B cell (primary cell): Measurements from ENCODE around the gene SP8. TPM values are rescaled to one million over a fixed set of nuclear protein-coding genes. Genes with fewer than 3 reads are reported as not detected.
"Not testable (repeated sequence)": the region's sequence is repeated elsewhere in the genome, so short reads cannot be mapped to it uniquely, and the experiment has no call there.

ENCODE experiments used
- ATAC-seq: fragments of 200-7000 bp; cut with Tn5 transposase; one replicate; pipeline ENCODE4 v1.10.0; 2021; ENCODE audit warnings: low read depth, mild to moderate bottlenecking, moderate number of reproducible peaks, moderate library complexity
- CTCF ChIA-PET: fragments of 350-600 bp; sonication (Branson Sonifier 250); formaldehyde crosslinking; loops from one replicate; lab custom pipeline; 2021; ENCODE audit warnings: antibody characterized with exemption, inconsistent platforms; lab: Charles Lee
- POLR2A ChIA-PET: fragments of 350-600 bp; sonication (Branson Sonifier 250); formaldehyde crosslinking; loops from one replicate; lab custom pipeline; 2021; ENCODE audit warnings: antibody characterized with exemption; lab: Charles Lee
- DNase-seq: peaks from one replicate; pipeline ENCODE4 v3.0.0; 2013
- H2AFZ ChIP-seq: 2 replicates; pipeline ENCODE4 v1.6.1; 2012; ENCODE audit warnings: mild to moderate bottlenecking, low read depth, low read length; ENCODE audit not compliant: insufficient read depth, poor library complexity, severe bottlenecking
- H3K27ac ChIP-seq, 2 donors: 1 replicate in 1 of 2; 2 replicates in 1 of 2; pipeline ENCODE4 v1.5.1; 2012 to 2013; ENCODE audit warnings: low read length in 2 of 2, mild to moderate bottlenecking in 2 of 2, moderate library complexity in 1 of 2
- H3K27me3 ChIP-seq, 4 experiments: fragments of 200-600 bp in 1 of 4; sonication (generic) in 1 of 4; replicated peaks in 1 of 4; 1 replicate in 2 of 4; 2 replicates in 2 of 4; pipeline versions ENCODE4 v1.6.1 to v1.7.0; 2013 to 2016; ENCODE audit warnings: low read length in 3 of 4, mild to moderate bottlenecking in 2 of 4, mixed read lengths in 1 of 4, moderate library complexity in 1 of 4; ENCODE audit not compliant: insufficient read depth in 4 of 4, control insufficient read depth in 3 of 4; ENCODE audit errors: control extremely low read depth in 1 of 4
- H3K36me3 ChIP-seq, 2 experiments: replicated peaks in 1 of 2; 1 replicate in 1 of 2; 2 replicates in 1 of 2; pipeline versions ENCODE4 v1.6.1 to v1.7.1; 2013; ENCODE audit warnings: low read length in 1 of 2; ENCODE audit not compliant: insufficient read depth in 2 of 2, control insufficient read depth in 1 of 2; ENCODE audit errors: control extremely low read depth in 1 of 2, extremely low read depth in 1 of 2
- H3K4me1 ChIP-seq, 2 donors: fragments of 200-600 bp in 1 of 2; sonication (generic) in 1 of 2; 1 replicate in 1 of 2; 2 replicates in 1 of 2; pipeline versions ENCODE4 v1.5.1 to v1.6.1; 2013 to 2017; ENCODE audit warnings: low read length in 2 of 2; ENCODE audit not compliant: control insufficient read depth in 2 of 2, insufficient read depth in 2 of 2
- H3K4me2 ChIP-seq: replicated peaks from 2 replicates; pipeline ENCODE3; 2012; ENCODE audit warnings: mild to moderate bottlenecking, low read depth, low read length; ENCODE audit not compliant: poor library complexity, severe bottlenecking
- H3K4me3 ChIP-seq, 5 experiments: fragments of 200-600 bp in 1 of 5; sonication (generic) in 1 of 5; 1 replicate in 3 of 5; 2 replicates in 2 of 5; pipeline versions ENCODE4 v1.5.1 to v1.7.0; 2011 to 2016; ENCODE audit warnings: low read length in 4 of 5, mild to moderate bottlenecking in 4 of 5, low read depth in 2 of 5, control low read depth in 1 of 5, moderate library complexity in 1 of 5; ENCODE audit not compliant: insufficient read depth in 1 of 5; ENCODE audit errors: control extremely low read depth in 1 of 5, extremely low read depth in 1 of 5
- H3K79me2 ChIP-seq: fragments of 200-600 bp; sonication (generic); one replicate; pipeline ENCODE4 v1.6.0; 2016; ENCODE audit warnings: low read length; ENCODE audit not compliant: control insufficient read depth, insufficient read depth
- H3K9ac ChIP-seq: fragments of 200-600 bp; sonication (generic); 2 replicates; pipeline ENCODE4 v1.6.1; 2017; ENCODE audit warnings: mild to moderate bottlenecking, low read length, moderate library complexity
- H3K9me3 ChIP-seq, 3 donors: one replicate each; pipeline versions ENCODE4 v1.6.1 to v1.7.1; 2013; ENCODE audit warnings: low read length in 2 of 3; ENCODE audit not compliant: control insufficient read depth in 2 of 3, insufficient read depth in 1 of 3; ENCODE audit errors: control extremely low read depth in 1 of 3
- H4K20me1 ChIP-seq: 2 replicates; pipeline ENCODE4 v1.6.0; 2012; ENCODE audit warnings: mild to moderate bottlenecking, low read length; ENCODE audit not compliant: insufficient read depth, control insufficient read depth, poor library complexity, severe bottlenecking
- H3K27ac Mint-ChIP-seq: one replicate; pipeline ENCODE4 v1.8.0; 2021; ENCODE audit warnings: mixed read lengths
- H3K27me3 Mint-ChIP-seq: one replicate; pipeline ENCODE4 v1.8.0; 2021; ENCODE audit warnings: mixed read lengths
- H3K4me1 Mint-ChIP-seq: one replicate; pipeline ENCODE4 v1.8.0; 2021; ENCODE audit warnings: mixed read lengths
- H3K4me3 Mint-ChIP-seq: one replicate; pipeline ENCODE4 v1.8.0; 2021; ENCODE audit warnings: mixed read lengths
- H3K9me3 Mint-ChIP-seq: one replicate; pipeline ENCODE4 v1.8.0; 2022; ENCODE audit warnings: mixed read lengths; ENCODE audit not compliant: insufficient read depth
- CTCF ChIP-seq: fragments of 200-600 bp; IDR thresholded peaks from one replicate; pipeline ENCODE4 v1.8.0; 2022; ENCODE audit warnings: antibody characterized with exemption, mild to moderate bottlenecking
- EZH2 ChIP-seq: IDR thresholded peaks from 2 replicates; pipeline ENCODE4 v1.6.1; 2012; ENCODE audit warnings: borderline replicate concordance, low read depth, mild to moderate bottlenecking, moderate library complexity, low read length; ENCODE audit not compliant: insufficient read depth, poor library complexity, severe bottlenecking
- WGBS: methylation state at CpG from one replicate; pipeline ENCODE4 v1.1.5; 2013; ENCODE audit warnings: missing lambda C conversion rate; ENCODE audit not compliant: insufficient coverage; 5-methylcytosine and 5-hydroxymethylcytosine counted together
- intact Hi-C: fragments of 100-400 bp; cut with micrococcal nuclease; formaldehyde crosslinking; loops from one replicate; pipeline ENCODE4 v1.10.0; 2022
- polyA minus RNA-seq: library from RNA; depleted of rRNA, polyadenylated mRNA; stranded (reverse); fragments of >200 nt; gene quantifications from 2 replicates; pipeline ENCODE4 v1.2.3, GENCODE V29; 2012
- polyA plus RNA-seq: library from polyadenylated mRNA; depleted of rRNA; stranded (reverse); fragments of >200 nt; gene quantifications from 2 replicates; pipeline ENCODE4 v1.2.3, GENCODE V29; 2012
- total RNA-seq, 2 donors: library from RNA; stranded (reverse); fragments of 120-200 nt in 1 of 2; gene quantifications; 1 replicate in 1 of 2; 2 replicates in 1 of 2; pipeline versions ENCODE4 v1.2.3 to v1.2.4, GENCODE V29; 2013 to 2022

Gene SP8
- total RNA-seq = not detected in 2 replicates
- not detected for total RNA-seq (2013)
- polyA plus RNA-seq = not detected in 2 replicates
- 0.21 TPM in 1 of 2 replicates, not detected in the other for polyA minus RNA-seq

- Histone ChIP-seq H2AFZ (no peak within 1 kb of the TSS), H3K4me1 (peaks cover 29 to 57% of the 10 kb centered on the region in 2 donors), H3K4me2 (peak within 1 kb of the TSS; percentile 68), H3K36me3 (no peaks in the 10 kb centered on the region), H3K79me2 (no peaks in the 10 kb centered on the region), H3K27ac (no peak within 1 kb of the TSS), H3K9ac (peak within 1 kb of the TSS; percentile 15), H3K27me3 (peaks cover 5 to 88% (median 67%) of the 10 kb centered on the region in 4 experiments), H3K9me3 (peaks cover 3 to 50% (median 5%) of the 10 kb centered on the region in 3 donors), H4K20me1 (no peaks in the 10 kb centered on the region), H3K4me3 (peak within 1 kb of the TSS in 3 of 5 experiments; percentile 3 to 29 (median 11))
- CTCF ChIA-PET = no interaction called here
- peak; percentile 38 for DNase-seq
- Mint-ChIP-seq H3K9me3 (no peaks in the 10 kb centered on the region), H3K27ac (peak within 1 kb of the TSS; percentile 5), H3K27me3 (peaks cover 77% of the 10 kb centered on the region), H3K4me3 (peak within 1 kb of the TSS; percentile 73), H3K4me1 (peaks cover 18% of the 10 kb centered on the region)
- intact Hi-C loops = no loop called here
- POLR2A ChIA-PET = no interaction called here
- TF ChIP-seq CTCF (no peak), EZH2 (no peak)
- no peak for ATAC-seq
- 21% methylated on average over 41 of the region's 50 CpGs for WGBS
Measured at GRCh38 chr7:20786779-20787659, at the start of gene SP8. Gene SP8, minus strand, starts transcription at chr7:20786886. Its CDS starts 88 bp downstream, at chr7:20786798.

- H3K9ac ChIP-seq, H3K27ac Mint-ChIP-seq, H3K27ac ChIP-seq, H3K4me1 Mint-ChIP-seq, DNase-seq, H3K79me2 ChIP-seq, H4K20me1 ChIP-seq, H3K4me3 ChIP-seq, H3K27me3 Mint-ChIP-seq, H3K9me3 ChIP-seq, intact Hi-C loops, ATAC-seq, H2AFZ ChIP-seq, H3K27me3 ChIP-seq, H3K4me2 ChIP-seq, H3K4me3 Mint-ChIP-seq, POLR2A ChIA-PET, H3K9me3 Mint-ChIP-seq, H3K4me1 ChIP-seq, H3K36me3 ChIP-seq, CTCF ChIA-PET: not testable (repeated sequence)
- WGBS = no CpG with 5 or more reads among the region's 2 CpGs
Measured at GRCh38 chr7:20836424-20836823, 49.7 kb upstream of the SP8 start.
